Ishikawa (cell line): ENCODE results near the gene RHOJ.

Source experiments
- CEBPB ChIP-seq: IDR thresholded peaks from 2 replicates; pipeline ENCODE4 v1.6.1; 2012
- EGR1 ChIP-seq: IDR thresholded peaks from 2 replicates; pipeline ENCODE4 v1.6.1; 2012
- EP300 ChIP-seq: IDR thresholded peaks from 2 replicates; pipeline ENCODE4 v1.6.1; 2012; ENCODE audit warnings: borderline replicate concordance
- FOXM1 ChIP-seq: IDR thresholded peaks from 2 replicates; pipeline ENCODE4 v1.6.1; 2012; ENCODE audit warnings: low read depth, borderline replicate concordance
- MAX ChIP-seq: IDR thresholded peaks from 2 replicates; pipeline ENCODE4 v1.6.1; 2012
- NFIC ChIP-seq: IDR thresholded peaks from 2 replicates; pipeline ENCODE4 v1.6.1; 2012
- RAD21 ChIP-seq: IDR thresholded peaks from 2 replicates; pipeline ENCODE4 v1.6.1; 2012; ENCODE audit warnings: low read depth
- REST ChIP-seq: IDR thresholded peaks from 2 replicates; pipeline ENCODE4 v1.6.1; 2012; ENCODE audit warnings: low read depth, mild to moderate bottlenecking
- TAF1 ChIP-seq: IDR thresholded peaks from 2 replicates; pipeline ENCODE4 v1.6.1; 2012; ENCODE audit warnings: low read depth, mild to moderate bottlenecking
- TCF12 ChIP-seq: IDR thresholded peaks from 2 replicates; pipeline ENCODE4 v1.6.1; 2012; ENCODE audit warnings: low read depth
- TEAD4 ChIP-seq: IDR thresholded peaks from 2 replicates; pipeline ENCODE4 v1.6.1; 2012
- ZBTB7A ChIP-seq: IDR thresholded peaks from 2 replicates; pipeline ENCODE4 v1.6.1; 2012; ENCODE audit warnings: low read depth

- no peak for TF ChIP-seq CEBPB
- no peak for TF ChIP-seq TCF12
- no peak for TF ChIP-seq NFIC
- no peak for TF ChIP-seq EP300
- no peak for TF ChIP-seq TEAD4
- no peak for TF ChIP-seq ZBTB7A
- TF ChIP-seq FOXM1 = no peak
- TF ChIP-seq RAD21 = no peak
- TF ChIP-seq MAX = no peak
- TF ChIP-seq TAF1 = no peak
- no peak for TF ChIP-seq REST
- no peak for TF ChIP-seq EGR1
Measured at GRCh38 chr14:63283884-63284248, 79.6 kb downstream of the RHOJ start.
